NT2/D1 (cell line): ENCODE data around the gene ACTA2.

ENCODE experiments used
- DNase-seq: peaks from one replicate; pipeline ENCODE4 v3.0.0-alpha.2; 2011; ENCODE audit warnings: low read depth, low spot score
- H3K27me3 ChIP-seq: 2 replicates; pipeline ENCODE4 v1.6.0; 2011; ENCODE audit warnings: mild to moderate bottlenecking; ENCODE audit not compliant: insufficient read length, insufficient read depth
- H3K36me3 ChIP-seq: 2 replicates; pipeline ENCODE4 v1.6.1; 2011; ENCODE audit warnings: mild to moderate bottlenecking, low read length, mixed read lengths; ENCODE audit not compliant: insufficient read depth, insufficient read length
- H3K4me1 ChIP-seq: 2 replicates; pipeline ENCODE4 v1.5.1; 2011; ENCODE audit not compliant: insufficient read depth, insufficient read length
- H3K4me3 ChIP-seq: 2 replicates; pipeline ENCODE4 v1.5.1; 2011; ENCODE audit warnings: low read depth; ENCODE audit not compliant: insufficient read length
- H3K9ac ChIP-seq: 2 replicates; pipeline ENCODE4 v1.6.0; 2011; ENCODE audit warnings: low read depth; ENCODE audit not compliant: insufficient read length
- H3K9me3 ChIP-seq: 2 replicates; pipeline ENCODE4 v1.5.1; 2011; ENCODE audit warnings: mild to moderate bottlenecking, low read length; ENCODE audit not compliant: insufficient read depth
- SUZ12 ChIP-seq: IDR thresholded peaks from 2 replicates; pipeline ENCODE4 v1.6.1; 2011; ENCODE audit not compliant: insufficient read length, insufficient read depth; ENCODE audit errors: extremely low read depth
- YY1 ChIP-seq: IDR thresholded peaks from 2 replicates; pipeline ENCODE4 v1.6.1; 2011; ENCODE audit not compliant: insufficient read length, insufficient read depth
- ZNF274 ChIP-seq: IDR thresholded peaks from 2 replicates; pipeline ENCODE4 v1.6.1; 2011; ENCODE audit warnings: mild to moderate bottlenecking, low read depth, low read length

The ACTA2 gene

GRCh38 chr10:88952647-88953111 is at the start of gene ACTA2:
Gene ACTA2 (minus strand): TSS chr10:88952773. CDS start chr10:88948930, 3,843 bp downstream.
- no peaks in the 10 kb centered on the region for H3K27me3 ChIP-seq
- no peaks in the 10 kb centered on the region for H3K9me3 ChIP-seq
- no peak within 1 kb of the TSS for H3K4me3 ChIP-seq
- no peaks in the 10 kb centered on the region for H3K4me1 ChIP-seq
- no peaks in the 10 kb centered on the region for H3K36me3 ChIP-seq
- DNase-seq, result no peak
- no peak within 1 kb of the TSS for H3K9ac ChIP-seq
- TF ChIP-seq SUZ12, result no peak
- TF ChIP-seq ZNF274, result no peak
- no peak for TF ChIP-seq YY1

DNA sequence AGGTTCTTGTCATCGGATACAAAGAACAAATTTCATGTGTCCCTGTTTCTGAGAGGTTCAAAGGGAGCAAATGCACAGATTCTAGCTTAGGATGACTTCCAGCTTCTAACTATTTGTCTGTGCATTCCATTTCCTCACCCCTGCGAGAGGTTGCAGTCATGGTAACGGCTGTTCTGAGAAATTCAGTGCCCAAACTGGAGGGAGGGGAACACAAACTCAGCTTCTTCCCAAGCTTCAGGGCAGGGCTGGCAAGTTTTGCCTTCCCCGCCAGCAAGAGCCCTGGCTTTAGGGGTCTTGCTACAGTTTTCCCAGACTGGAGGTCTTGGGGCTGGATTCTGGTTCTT is 49.1 kb upstream of the ACTA2 start:
- no peak for TF ChIP-seq SUZ12
- TF ChIP-seq YY1, result no peak
- TF ChIP-seq ZNF274, result no peak
- DNase-seq, result no peak
- H3K4me3 ChIP-seq, result no peak overlapping the region
- no peaks in the 10 kb centered on the region for H3K4me1 ChIP-seq
- no peaks in the 10 kb centered on the region for H3K27me3 ChIP-seq
- H3K36me3 ChIP-seq, result no peaks in the 10 kb centered on the region
- H3K9me3 ChIP-seq, result no peaks in the 10 kb centered on the region
- H3K9ac ChIP-seq, result no peak overlapping the region

DNA sequence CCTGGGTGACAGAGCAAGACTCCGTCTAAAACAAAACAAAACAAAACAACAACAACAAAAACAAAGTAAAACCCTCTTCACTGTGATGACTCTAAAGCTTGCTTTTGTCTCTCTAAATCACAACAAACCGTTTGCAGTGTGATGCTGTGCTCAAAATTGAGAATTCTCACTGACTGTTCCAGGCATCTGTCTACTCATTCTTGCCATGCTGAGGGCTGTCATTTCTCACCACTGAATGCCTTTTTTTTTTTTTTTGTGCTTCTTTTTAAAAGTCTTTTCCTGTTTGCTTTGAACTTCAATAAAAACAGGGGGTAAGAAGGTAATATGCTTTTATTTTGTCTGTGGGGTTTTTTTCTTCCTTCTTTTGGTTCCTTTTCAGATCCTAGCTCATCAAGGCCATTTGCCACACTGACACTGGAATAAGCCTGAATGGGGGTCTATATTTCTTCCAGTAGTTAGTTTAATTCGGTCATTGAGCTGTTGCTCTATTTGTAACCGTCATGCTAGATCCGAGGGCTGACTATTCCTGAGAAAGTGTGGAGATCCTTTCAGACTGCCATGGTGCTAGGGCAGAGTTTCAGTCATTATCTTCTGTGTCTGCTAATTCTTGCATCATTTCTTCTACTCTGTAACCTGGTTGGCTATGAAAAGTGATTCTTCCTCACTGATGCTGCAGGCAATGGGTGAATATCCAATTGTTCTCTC is 48.6 kb upstream of the ACTA2 start:
- Histone ChIP-seq H3K27me3 (no peaks in the 10 kb centered on the region), H3K4me1 (no peaks in the 10 kb centered on the region), H3K9ac (no peak overlapping the region), H3K36me3 (no peaks in the 10 kb centered on the region), H3K9me3 (no peaks in the 10 kb centered on the region), H3K4me3 (no peak overlapping the region)
- TF ChIP-seq SUZ12 (no peak), YY1 (no peak), ZNF274 (no peak)
- DNase-seq, result no peak

- H3K27me3 ChIP-seq, result no peaks in the 10 kb centered on the region
- no peaks in the 10 kb centered on the region for H3K9me3 ChIP-seq
- no peaks in the 10 kb centered on the region for H3K4me1 ChIP-seq
- no peaks in the 10 kb centered on the region for H3K36me3 ChIP-seq
- no peak for TF ChIP-seq SUZ12
- DNase-seq, result no peak
- H3K9ac ChIP-seq, result no peak overlapping the region
- no peak overlapping the region for H3K4me3 ChIP-seq
Measured at GRCh38 chr10:88999625-89000024, 47.1 kb upstream of the ACTA2 start.

DNA sequence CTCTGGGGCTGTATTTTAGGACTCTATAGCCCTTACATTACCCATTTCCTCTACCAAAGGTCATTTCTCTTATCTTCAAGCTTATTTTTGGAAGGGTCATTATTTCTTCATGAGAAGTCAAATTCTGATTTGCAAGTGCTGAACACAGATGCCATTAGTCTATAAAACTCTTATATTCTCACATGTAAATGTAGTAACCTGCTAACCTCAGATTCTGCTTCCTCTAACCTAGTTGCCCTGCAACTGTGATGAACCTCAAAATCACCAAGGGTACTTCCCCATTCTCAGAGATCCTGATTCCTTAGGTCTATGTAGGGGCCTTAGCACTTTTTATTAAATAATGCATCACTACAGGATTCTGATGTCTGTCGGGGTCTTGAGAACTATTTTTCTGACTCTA is 44.4 kb upstream of the ACTA2 start:
- TF ChIP-seq YY1 (no peak), SUZ12 (no peak), ZNF274 (no peak)
- Histone ChIP-seq H3K9me3 (no peaks in the 10 kb centered on the region), H3K9ac (no peak overlapping the region), H3K4me1 (no peaks in the 10 kb centered on the region), H3K4me3 (no peak overlapping the region), H3K27me3 (no peaks in the 10 kb centered on the region), H3K36me3 (no peaks in the 10 kb centered on the region)
- no peak for DNase-seq

GRCh38 chr10:88995156-88995876 is 42.7 kb upstream of the ACTA2 start:
- no peaks in the 10 kb centered on the region for H3K36me3 ChIP-seq
- peaks cover 9% of the 10 kb centered on the region for H3K27me3 ChIP-seq
- TF ChIP-seq ZNF274, result no peak
- no peak for TF ChIP-seq SUZ12
- no peak for TF ChIP-seq YY1
- H3K9me3 ChIP-seq, result no peaks in the 10 kb centered on the region
- DNase-seq, result no peak
- no peak overlapping the region for H3K9ac ChIP-seq
- no peaks in the 10 kb centered on the region for H3K4me1 ChIP-seq
- H3K4me3 ChIP-seq, result no peak overlapping the region

DNA sequence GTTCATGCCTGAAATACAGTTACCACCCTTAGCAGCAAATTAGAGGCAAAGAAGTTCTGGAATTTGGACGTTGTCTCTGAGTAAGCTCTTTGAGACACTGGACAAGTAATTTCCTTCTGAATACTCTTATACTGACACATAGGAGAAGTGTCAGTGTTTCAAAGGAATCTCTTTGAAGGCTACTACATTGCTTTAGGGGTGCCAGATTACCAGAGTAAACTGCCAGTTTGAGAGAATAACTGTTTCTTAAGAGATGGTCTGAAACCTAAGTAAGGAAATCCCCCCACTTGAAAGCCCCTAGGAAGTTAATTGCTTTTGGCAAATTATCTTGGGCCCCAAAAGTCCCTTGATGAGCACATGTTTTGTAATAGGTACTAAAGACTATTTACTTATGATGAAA is 41.4 kb upstream of the ACTA2 start:
- Histone ChIP-seq H3K4me1 (no peaks in the 10 kb centered on the region), H3K4me3 (no peak overlapping the region), H3K9me3 (no peaks in the 10 kb centered on the region), H3K36me3 (no peaks in the 10 kb centered on the region), H3K9ac (no peak overlapping the region), H3K27me3 (peaks cover 22% of the 10 kb centered on the region)
- no peak for DNase-seq
- TF ChIP-seq ZNF274 (no peak), YY1 (no peak), SUZ12 (no peak)
